Colon (tissue), 2 donors: Measurements from ENCODE around the gene C6orf132.

Source experiments
- FAIRE-seq: peaks from 2 replicates; lab custom pipeline; 2012; peaks lifted over from hg19 to GRCh38; lab: Jason Lieb, UNC
- donor health status: control.
- donor health status: control.

Gene C6orf132

GRCh38 chr6:42075159-42075838, 67.1 kb downstream of the C6orf132 start:
- FAIRE-seq = no peak

GRCh38 chr6:42073287-42073686, 69.1 kb downstream of the C6orf132 start:
- no peak for FAIRE-seq

GRCh38 chr6:42071881-42072583, 70.4 kb downstream of the C6orf132 start:
- no peak for FAIRE-seq

GRCh38 chr6:42068872-42069522, 73.4 kb downstream of the C6orf132 start:
- FAIRE-seq = no peak

- no peak for FAIRE-seq
Observed at GRCh38 chr6:42068173-42068572, 74.2 kb downstream of the C6orf132 start.

GRCh38 chr6:42066156-42066675, 76.2 kb downstream of the C6orf132 start:
- FAIRE-seq = no peak

- no peak for FAIRE-seq
Observed at GRCh38 chr6:42059743-42060142, 82.7 kb downstream of the C6orf132 start.

- no peak for FAIRE-seq
Observed at GRCh38 chr6:42053601-42054000, 88.8 kb downstream of the C6orf132 start.

- no peak for FAIRE-seq
Observed at GRCh38 chr6:42051268-42051653, 91.2 kb downstream of the C6orf132 start.
